HUES48 (cell line): Measurements from ENCODE around the gene MASP2.
"Not testable (repeated sequence)": the region's sequence is repeated elsewhere in the genome, so short reads cannot be mapped to it uniquely, and the experiment has no call there.

ENCODE experiments used
- H3K27ac ChIP-seq: one replicate; pipeline ENCODE4 v1.7.0; 2013; ENCODE audit warnings: low read depth, low read length, inconsistent platforms
- H3K27me3 ChIP-seq: 2 replicates; pipeline ENCODE4 v1.6.1; 2013; ENCODE audit warnings: mild to moderate bottlenecking, low read length; ENCODE audit not compliant: control insufficient read depth, insufficient read depth
- H3K36me3 ChIP-seq: 2 replicates; pipeline ENCODE4 v1.6.1; 2013; ENCODE audit warnings: low read length; ENCODE audit not compliant: control insufficient read depth, insufficient read depth
- H3K4me1 ChIP-seq: 2 replicates; pipeline ENCODE4 v1.6.1; 2013; ENCODE audit warnings: mild to moderate bottlenecking, low read length; ENCODE audit not compliant: control insufficient read depth, insufficient read depth
- H3K4me3 ChIP-seq: 2 replicates; pipeline ENCODE4 v1.5.1; 2013; ENCODE audit warnings: mild to moderate bottlenecking, low read depth, low read length
- H3K9ac ChIP-seq: 2 replicates; pipeline ENCODE4 v1.6.1; 2013; ENCODE audit warnings: mild to moderate bottlenecking, low read depth, low read length, moderate library complexity
- H3K9me3 ChIP-seq: 2 replicates; pipeline ENCODE4 v1.6.1; 2013; ENCODE audit warnings: low read length; ENCODE audit not compliant: control insufficient read depth, insufficient read depth

MASP2 gene

DNA sequence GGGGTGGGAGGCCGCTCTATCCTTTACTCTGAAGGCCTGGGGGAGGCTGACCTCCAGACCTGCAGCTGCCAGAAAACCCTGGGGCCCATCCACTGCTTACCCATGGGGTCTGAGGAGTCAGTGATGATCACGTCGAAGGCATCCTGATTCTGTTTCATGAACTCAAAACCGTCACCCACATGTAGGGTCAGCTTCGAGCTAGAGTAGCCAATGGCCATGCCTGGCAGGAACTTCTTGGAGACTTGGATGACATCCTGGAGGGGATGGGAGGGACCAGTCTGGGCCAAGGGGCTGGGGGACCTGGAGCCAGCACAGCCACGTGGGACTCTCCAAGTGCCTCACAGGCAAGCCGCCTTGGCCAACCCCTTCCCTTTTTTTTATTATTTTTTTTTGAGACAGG, 9.5 kb upstream of the MASP2 start:
- Histone ChIP-seq H3K9me3 (no peaks in the 10 kb centered on the region), H3K4me3 (no peak overlapping the region), H3K9ac (no peak overlapping the region), H3K27ac (no peak overlapping the region), H3K27me3 (no peaks in the 10 kb centered on the region), H3K36me3 (peaks cover 28% of the 10 kb centered on the region), H3K4me1 (peaks cover 20% of the 10 kb centered on the region)

DNA sequence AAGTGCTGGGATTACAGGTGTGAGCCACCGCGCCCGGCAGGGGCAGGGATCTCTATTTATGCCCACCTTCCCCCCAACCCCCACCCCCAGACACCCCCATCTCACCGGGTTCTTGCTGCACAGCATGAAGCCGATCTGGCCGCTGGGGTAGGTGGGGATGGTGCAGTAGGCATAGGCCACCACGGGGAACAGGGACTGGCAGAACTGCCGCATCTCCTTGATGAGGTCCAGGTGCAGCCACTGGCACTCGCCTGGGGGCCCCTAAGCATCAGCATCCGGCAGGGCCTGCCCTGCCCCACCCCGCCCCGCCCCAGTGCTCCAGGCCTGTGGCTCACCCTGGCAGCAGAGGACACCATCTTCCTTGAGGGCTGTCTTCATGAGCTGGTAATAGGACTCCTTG, 8.6 kb upstream of the MASP2 start:
- Histone ChIP-seq H3K9ac (no peak overlapping the region), H3K27me3 (no peaks in the 10 kb centered on the region), H3K4me3 (no peak overlapping the region), H3K36me3 (peaks cover 28% of the 10 kb centered on the region), H3K9me3 (no peaks in the 10 kb centered on the region), H3K4me1 (peaks cover 16% of the 10 kb centered on the region), H3K27ac (no peak overlapping the region)

DNA sequence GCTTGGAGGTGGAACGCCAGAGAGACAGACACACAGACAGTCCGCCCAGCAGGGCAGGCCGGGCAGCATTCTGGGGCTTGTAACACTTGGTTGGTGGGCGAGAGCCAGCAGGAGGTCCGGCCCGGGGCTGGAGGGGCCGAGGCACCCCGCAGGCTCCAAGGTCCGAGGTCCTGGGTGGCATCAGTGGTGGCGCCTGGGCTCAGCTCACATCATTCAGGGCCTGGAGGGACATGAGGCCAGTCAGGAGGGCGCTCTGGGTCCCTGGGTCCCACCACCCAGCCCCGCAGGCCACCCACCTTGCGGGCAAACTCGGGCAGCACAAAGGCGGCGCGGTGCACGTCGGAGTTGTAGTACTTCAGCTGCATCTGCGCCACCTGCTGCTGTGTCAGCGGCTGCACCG, 7.6 kb upstream of the MASP2 start:
- Histone ChIP-seq H3K27me3 (no peaks in the 10 kb centered on the region), H3K36me3 (peaks cover 28% of the 10 kb centered on the region), H3K27ac (no peak overlapping the region), H3K4me1 (peaks cover 16% of the 10 kb centered on the region), H3K9ac (no peak overlapping the region), H3K9me3 (no peaks in the 10 kb centered on the region), H3K4me3 (no peak overlapping the region)

GRCh38 chr1:11054181-11054580, 7.1 kb upstream of the MASP2 start:
- no peak overlapping the region for H3K9ac ChIP-seq
- peaks cover 16% of the 10 kb centered on the region for H3K4me1 ChIP-seq
- peaks cover 28% of the 10 kb centered on the region for H3K36me3 ChIP-seq
- H3K4me3 ChIP-seq: no peak overlapping the region
- H3K9me3 ChIP-seq: no peaks in the 10 kb centered on the region
- H3K27me3 ChIP-seq: no peaks in the 10 kb centered on the region
- H3K27ac ChIP-seq: no peak overlapping the region

- no peak overlapping the region for H3K9ac ChIP-seq
- no peak overlapping the region for H3K4me3 ChIP-seq
- H3K9me3 ChIP-seq: no peaks in the 10 kb centered on the region
- H3K27ac ChIP-seq: no peak overlapping the region
- peaks cover 16% of the 10 kb centered on the region for H3K4me1 ChIP-seq
- peaks cover 28% of the 10 kb centered on the region for H3K36me3 ChIP-seq
- no peaks in the 10 kb centered on the region for H3K27me3 ChIP-seq
Measured at GRCh38 chr1:11053758-11054137, 6.7 kb upstream of the MASP2 start.

GRCh38 chr1:11052839-11053757, 6.1 kb upstream of the MASP2 start:
- peaks cover 28% of the 10 kb centered on the region for H3K36me3 ChIP-seq
- H3K9ac ChIP-seq: no peak overlapping the region
- H3K4me1 ChIP-seq: peaks cover 16% of the 10 kb centered on the region
- no peaks in the 10 kb centered on the region for H3K9me3 ChIP-seq
- no peaks in the 10 kb centered on the region for H3K27me3 ChIP-seq
- no peak overlapping the region for H3K27ac ChIP-seq
- H3K4me3 ChIP-seq: no peak overlapping the region

- Histone ChIP-seq H3K36me3 (peaks cover 17% of the 10 kb centered on the region), H3K27me3 (no peaks in the 10 kb centered on the region), H3K4me1 (peaks cover 16% of the 10 kb centered on the region), H3K9me3 (no peaks in the 10 kb centered on the region), H3K4me3 (no peak overlapping the region), H3K9ac (no peak overlapping the region), H3K27ac (no peak overlapping the region)
Measured at GRCh38 chr1:11051781-11052511, 4.9 kb upstream of the MASP2 start.

DNA sequence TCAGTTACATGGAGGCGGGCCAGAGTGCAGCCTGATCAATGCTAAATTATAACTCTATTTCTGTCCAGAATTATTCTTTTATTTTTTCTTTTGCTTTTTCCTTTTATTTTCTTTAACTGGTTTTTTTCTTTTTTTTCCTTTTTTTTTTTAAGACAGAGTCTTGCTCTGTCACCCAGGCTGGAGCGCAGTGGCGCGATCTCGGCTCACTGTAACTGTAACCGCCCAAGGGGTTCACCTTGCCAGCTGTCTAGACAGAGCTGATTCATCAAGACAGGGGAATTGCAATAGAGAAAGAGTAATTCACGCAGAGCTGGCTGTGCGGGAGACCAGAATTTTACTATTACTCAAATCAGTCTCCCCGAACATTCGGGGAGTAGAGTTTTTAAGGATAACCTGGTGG, 4.1 kb upstream of the MASP2 start:
- H3K27ac ChIP-seq, H3K27me3 ChIP-seq, H3K36me3 ChIP-seq, H3K4me3 ChIP-seq, H3K9ac ChIP-seq, H3K9me3 ChIP-seq: not testable (repeated sequence)
- peaks cover 16% of the 10 kb centered on the region for H3K4me1 ChIP-seq

GRCh38 chr1:11046270-11046566, 821 bp downstream of the MASP2 start:
- Histone ChIP-seq H3K9ac (no peak overlapping the region), H3K36me3 (no peaks in the 10 kb centered on the region)

GRCh38 chr1:11045428-11046269, 1.4 kb downstream of the MASP2 start:
- H3K9me3 ChIP-seq: no peaks in the 10 kb centered on the region
- H3K4me1 ChIP-seq: no peaks in the 10 kb centered on the region
- no peak overlapping the region for H3K9ac ChIP-seq
- H3K4me3 ChIP-seq: peak overlapping the region; percentile 17; the same call in 1 of the 2 replicates
- no peaks in the 10 kb centered on the region for H3K27me3 ChIP-seq
- H3K36me3 ChIP-seq: no peaks in the 10 kb centered on the region
- no peak overlapping the region for H3K27ac ChIP-seq

More at GRCh38 chr1:11046270-11046566, 821 bp downstream of the MASP2 start:
- H3K4me3 ChIP-seq: no peak overlapping the region
- no peaks in the 10 kb centered on the region for H3K4me1 ChIP-seq
- no peak overlapping the region for H3K27ac ChIP-seq
- no peaks in the 10 kb centered on the region for H3K27me3 ChIP-seq
- no peaks in the 10 kb centered on the region for H3K9me3 ChIP-seq
